Progenitor cell of endocrine pancreas (in vitro differentiated cells): ENCODE data around the gene SUPT20HL1. TPM values are rescaled to one million over a fixed set of nuclear protein-coding genes. Genes with fewer than 3 reads are reported as not detected.
"Not testable (repeated sequence)": the region's sequence is repeated elsewhere in the genome, so short reads cannot be mapped to it uniquely, and the experiment has no call there.

Experiments
- DNase-seq: peaks from one replicate; pipeline ENCODE4 v3.0.0; 2021; ENCODE audit warnings: low spot score; ENCODE audit not compliant: unreplicated experiment
- H3K27ac Mint-ChIP-seq: 2 replicates; pipeline ENCODE4 v1.8.0; 2021; ENCODE audit warnings: mild to moderate bottlenecking, moderate library complexity, mixed read lengths
- H3K27me3 Mint-ChIP-seq: 2 replicates; pipeline ENCODE4 v1.8.0; 2021; ENCODE audit warnings: mixed read lengths
- H3K36me3 Mint-ChIP-seq: 2 replicates; pipeline ENCODE4 v1.8.0; 2022; ENCODE audit warnings: mixed read lengths; ENCODE audit not compliant: insufficient read depth
- H3K4me1 Mint-ChIP-seq: 2 replicates; pipeline ENCODE4 v1.8.0; 2021; ENCODE audit warnings: low read depth, mixed read lengths
- H3K4me3 Mint-ChIP-seq: 2 replicates; pipeline ENCODE4 v1.8.0; 2021; ENCODE audit warnings: low read depth, mild to moderate bottlenecking, moderate library complexity, mixed read lengths
- H3K9me3 Mint-ChIP-seq: 2 replicates; pipeline ENCODE4 v1.8.0; 2021; ENCODE audit warnings: low read depth, mixed read lengths
- total RNA-seq: library from RNA; stranded (reverse); gene quantifications from 2 replicates; pipeline ENCODE4 v1.2.1, GENCODE V29; 2021
- TF ChIP-seq, protein P1 (sequence below): fragments of 200-600 bp; sonication (generic); IDR thresholded peaks from one replicate; pipeline ENCODE4 v1.5.0; 2021; ENCODE audit warnings: antibody characterized with exemption, mild to moderate bottlenecking; ENCODE audit not compliant: unreplicated experiment

SUPT20HL1 gene
- total RNA-seq, 1 donor from 2014 or later = not detected

DNA sequence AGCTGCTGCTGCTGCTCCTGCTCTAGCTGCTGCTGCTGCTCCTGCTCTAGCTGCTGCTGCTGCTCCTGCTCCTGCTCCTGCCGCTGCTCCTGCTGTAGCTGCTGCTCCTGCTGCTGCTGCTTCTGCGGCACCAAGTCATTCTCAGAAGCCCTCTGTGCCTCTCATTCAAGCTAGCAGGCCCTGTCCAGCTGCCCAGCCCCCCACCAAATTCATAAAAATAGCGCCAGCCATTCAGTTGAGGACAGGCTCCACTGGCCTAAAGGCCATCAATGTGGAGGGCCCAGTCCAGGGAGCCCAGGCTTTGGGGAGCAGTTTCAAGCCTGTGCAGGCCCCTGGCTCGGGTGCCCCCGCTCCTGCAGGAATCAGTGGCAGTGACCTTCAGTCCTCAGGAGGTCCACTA lies 3.9 kb downstream of the SUPT20HL1 start:
- no peak for DNase-seq
- Mint-ChIP-seq H3K27me3 (peaks cover 3% of the 10 kb centered on the region), H3K9me3 (no peaks in the 10 kb centered on the region), H3K4me1 (peaks cover 2% of the 10 kb centered on the region), H3K36me3 (no peaks in the 10 kb centered on the region), H3K27ac (no peak overlapping the region), H3K4me3 (no peak overlapping the region)
- TF ChIP-seq, protein P1, sequence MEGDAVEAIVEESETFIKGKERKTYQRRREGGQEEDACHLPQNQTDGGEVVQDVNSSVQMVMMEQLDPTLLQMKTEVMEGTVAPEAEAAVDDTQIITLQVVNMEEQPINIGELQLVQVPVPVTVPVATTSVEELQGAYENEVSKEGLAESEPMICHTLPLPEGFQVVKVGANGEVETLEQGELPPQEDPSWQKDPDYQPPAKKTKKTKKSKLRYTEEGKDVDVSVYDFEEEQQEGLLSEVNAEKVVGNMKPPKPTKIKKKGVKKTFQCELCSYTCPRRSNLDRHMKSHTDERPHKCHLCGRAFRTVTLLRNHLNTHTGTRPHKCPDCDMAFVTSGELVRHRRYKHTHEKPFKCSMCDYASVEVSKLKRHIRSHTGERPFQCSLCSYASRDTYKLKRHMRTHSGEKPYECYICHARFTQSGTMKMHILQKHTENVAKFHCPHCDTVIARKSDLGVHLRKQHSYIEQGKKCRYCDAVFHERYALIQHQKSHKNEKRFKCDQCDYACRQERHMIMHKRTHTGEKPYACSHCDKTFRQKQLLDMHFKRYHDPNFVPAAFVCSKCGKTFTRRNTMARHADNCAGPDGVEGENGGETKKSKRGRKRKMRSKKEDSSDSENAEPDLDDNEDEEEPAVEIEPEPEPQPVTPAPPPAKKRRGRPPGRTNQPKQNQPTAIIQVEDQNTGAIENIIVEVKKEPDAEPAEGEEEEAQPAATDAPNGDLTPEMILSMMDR = no peak

DNA sequence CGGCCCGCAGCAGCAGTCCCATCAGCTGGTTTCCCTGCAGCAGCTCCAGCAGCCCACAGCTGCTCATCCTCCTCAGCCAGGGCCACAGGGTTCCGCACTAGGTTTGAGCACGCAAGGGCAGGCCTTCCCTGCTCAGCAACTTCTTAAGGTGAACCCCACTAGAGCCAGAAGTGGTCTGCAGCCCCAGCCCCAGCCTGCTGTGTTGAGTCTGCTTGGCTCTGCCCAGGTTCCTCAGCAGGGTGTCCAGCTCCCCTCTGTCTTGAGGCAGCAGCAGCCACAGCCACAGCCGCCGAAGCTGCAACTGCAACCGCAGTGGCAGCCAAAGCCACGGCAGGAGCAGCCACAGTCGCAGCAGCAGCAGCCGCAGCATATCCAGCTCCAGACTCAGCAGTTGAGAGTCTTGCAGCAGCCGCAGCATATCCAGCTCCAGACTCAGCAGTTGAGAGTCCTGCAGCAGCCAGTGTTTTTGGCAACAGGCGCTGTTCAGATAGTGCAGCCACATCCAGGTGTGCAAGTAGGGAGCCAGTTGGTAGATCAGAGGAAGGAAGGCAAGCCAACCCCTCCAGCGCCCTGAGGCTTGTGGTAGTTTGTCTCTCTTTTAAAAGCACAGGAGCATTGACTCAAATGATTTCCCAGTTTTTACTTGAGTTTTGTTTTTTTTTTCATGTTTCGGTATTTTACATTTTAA lies 4.6 kb downstream of the SUPT20HL1 start:
- Mint-ChIP-seq H3K27ac (no peak overlapping the region), H3K9me3 (no peaks in the 10 kb centered on the region), H3K36me3 (no peaks in the 10 kb centered on the region), H3K4me1 (peaks cover 2% of the 10 kb centered on the region), H3K27me3 (peaks cover 4% of the 10 kb centered on the region), H3K4me3 (no peak overlapping the region)
- no peak for DNase-seq
- TF ChIP-seq, protein P1 = no peak

DNA sequence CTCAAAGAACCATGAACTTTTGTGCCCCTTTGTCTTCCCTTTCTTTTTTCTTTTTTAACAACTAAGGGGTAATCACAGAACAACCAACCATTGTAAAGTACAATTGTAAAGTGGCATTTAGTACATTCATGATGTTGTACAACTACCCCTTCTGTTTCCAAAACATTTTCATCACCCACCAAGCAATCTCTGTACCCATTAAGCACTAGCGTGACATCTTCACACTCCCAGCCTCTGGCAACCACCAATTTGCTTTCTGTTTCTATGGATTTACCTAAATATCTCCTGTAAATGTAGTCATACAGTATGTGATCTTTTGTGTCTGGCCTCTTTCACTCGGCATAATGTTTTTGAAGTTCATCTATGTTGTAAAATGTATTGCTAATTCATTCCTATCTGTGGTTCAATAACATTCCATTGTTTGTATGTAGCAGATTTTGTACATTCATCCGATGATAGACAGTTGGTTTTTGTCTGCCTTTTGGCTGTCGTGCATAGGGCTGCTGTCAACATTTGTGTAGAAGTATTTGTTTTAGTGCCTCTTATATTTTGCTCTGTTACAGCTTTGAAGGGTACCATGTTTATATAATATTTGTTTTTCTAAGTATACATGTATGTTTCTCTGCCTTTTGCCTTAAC lies 6.4 kb downstream of the SUPT20HL1 start:
- not testable (repeated sequence) for H3K4me3 Mint-ChIP-seq, H3K4me1 Mint-ChIP-seq, H3K27ac Mint-ChIP-seq, H3K36me3 Mint-ChIP-seq, DNase-seq, H3K9me3 Mint-ChIP-seq
- H3K27me3 Mint-ChIP-seq = peaks cover 23% of the 10 kb centered on the region

DNA sequence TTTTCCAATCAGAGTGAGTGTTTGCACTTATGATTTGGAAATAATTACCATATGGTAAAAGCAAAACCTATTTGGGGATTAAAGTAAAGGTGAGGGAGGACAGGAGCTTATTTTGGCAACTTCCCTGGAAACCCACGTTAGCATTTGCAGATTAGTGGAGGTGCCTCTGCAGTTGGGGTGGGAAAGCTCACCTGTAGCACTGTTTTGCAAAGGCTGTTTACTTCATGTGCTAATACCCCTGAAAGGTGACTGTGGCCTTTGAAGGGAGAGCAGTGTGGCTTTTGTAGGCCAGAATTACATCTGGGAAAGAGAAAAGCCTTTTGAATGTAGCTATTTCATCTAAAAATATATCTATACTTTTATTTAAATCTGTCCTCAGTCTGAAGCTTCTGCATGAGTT lies 9.4 kb downstream of the SUPT20HL1 start:
- H3K36me3 Mint-ChIP-seq = no peaks in the 10 kb centered on the region
- TF ChIP-seq, protein P1 = no peak
- no peaks in the 10 kb centered on the region for H3K9me3 Mint-ChIP-seq
- H3K27ac Mint-ChIP-seq = no peak overlapping the region
- H3K4me1 Mint-ChIP-seq = peaks cover 2% of the 10 kb centered on the region
- no peak for DNase-seq
- peaks cover 38% of the 10 kb centered on the region for H3K27me3 Mint-ChIP-seq
- no peak overlapping the region for H3K4me3 Mint-ChIP-seq

DNA sequence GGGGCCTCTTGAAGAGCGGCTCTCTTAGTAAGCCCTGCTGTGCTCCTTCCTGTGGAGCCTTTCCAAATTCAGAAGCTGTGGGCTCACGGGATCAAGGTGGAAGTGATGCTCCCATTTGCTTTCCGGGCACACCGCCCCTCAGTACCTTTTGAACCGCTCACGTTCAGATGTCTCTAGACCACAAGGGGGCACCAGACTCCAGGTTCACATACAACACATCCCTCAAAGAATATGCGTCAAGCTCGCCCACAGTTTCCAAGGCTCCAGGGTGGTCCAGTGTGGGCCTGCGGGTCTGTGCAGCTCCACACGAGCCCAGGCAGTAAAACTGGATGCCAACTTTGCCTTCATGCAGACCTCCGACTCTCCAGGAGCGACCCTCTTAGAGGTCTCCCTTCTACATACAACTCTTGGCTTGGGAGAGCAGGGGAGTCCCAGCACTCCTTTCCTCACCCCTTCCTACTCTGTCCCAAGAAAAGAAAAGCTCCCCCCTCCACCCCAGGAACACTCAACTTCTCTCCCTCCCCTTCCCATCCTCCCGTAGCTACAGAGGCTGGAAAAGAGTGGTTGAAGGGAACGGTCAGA lies 11.0 kb downstream of the SUPT20HL1 start:
- Mint-ChIP-seq H3K27me3 (peaks cover 35% of the 10 kb centered on the region), H3K4me1 (peaks cover 2% of the 10 kb centered on the region), H3K36me3 (no peaks in the 10 kb centered on the region), H3K27ac (no peak overlapping the region), H3K4me3 (peak overlapping the region; percentile 40), H3K9me3 (no peaks in the 10 kb centered on the region)
- TF ChIP-seq, protein P1 = peak; percentile 85
- DNase-seq = peak; percentile 63
